Heart right ventricle (tissue), 16 donors: ENCODE measurements around the gene SELENOI. TPM values are rescaled to one million over a fixed set of nuclear protein-coding genes. Genes with fewer than 3 reads are reported as not detected.

Experiments used
- ATAC-seq, 8 donors: fragments of 200-7000 bp; cut with Tn5 transposase; one replicate each; pipeline ENCODE4 v1.9.1; 2020; ENCODE audit warnings: mild to moderate bottlenecking in 8 of 8, moderate library complexity in 8 of 8, moderate number of reproducible peaks in 1 of 8
- DNase-seq, 2 donors: peaks; one replicate each; pipeline ENCODE4 v3.0.0-alpha.2; 2020
- H3K27ac ChIP-seq, 10 donors: fragments of 200-600 bp; sonication (generic) in 2 of 10; one replicate each; pipeline versions ENCODE4 v1.5.0 to v1.8.0; 2020 to 2022; ENCODE audit warnings: mild to moderate bottlenecking in 3 of 10
- H3K27me3 ChIP-seq, 7 donors: fragments of 200-600 bp; one replicate each; pipeline ENCODE4 v1.8.0; 2021 to 2022; ENCODE audit warnings: mild to moderate bottlenecking in 2 of 7
- H3K36me3 ChIP-seq, 9 donors: fragments of 200-600 bp; sonication (generic) in 1 of 9; one replicate each; pipeline versions ENCODE4 v1.5.0 to v1.8.0; 2020 to 2022; ENCODE audit warnings: mild to moderate bottlenecking in 2 of 9
- H3K4me1 ChIP-seq, 9 donors: fragments of 200-600 bp; sonication (generic) in 1 of 9; one replicate each; pipeline versions ENCODE4 v1.5.0 to v1.8.0; 2020 to 2022; ENCODE audit warnings: mild to moderate bottlenecking in 4 of 9
- H3K4me3 ChIP-seq, 10 donors: fragments of 200-600 bp; sonication (generic) in 2 of 10; one replicate each; pipeline versions ENCODE4 v1.5.0 to v1.8.0; 2020 to 2022; ENCODE audit warnings: mild to moderate bottlenecking in 7 of 10, moderate library complexity in 2 of 10
- H3K9me3 ChIP-seq, 11 donors: fragments of 200-600 bp in 10 of 11; sonication (generic) in 2 of 11; one replicate each; pipeline versions ENCODE4 v1.5.0 to v1.8.0; 2013 to 2022; ENCODE audit warnings: mild to moderate bottlenecking in 2 of 11, control low read depth in 1 of 11, moderate library complexity in 1 of 11
- WGBS, 2 donors: extraction: QIAGEN DNeasy Blood & Tissue Kit; methylation state at CpG; one replicate each; pipeline ENCODE4 v1.1.7; 2013; ENCODE audit warnings: inconsistent platforms in 1 of 2; 5-methylcytosine and 5-hydroxymethylcytosine counted together
- intact Hi-C, 10 donors: fragments of 100-400 bp; cut with DNase I; formaldehyde crosslinking; loops; one replicate each; pipeline versions ENCODE4 v1.11.1 to v1.14.2; 2022
- polyA plus RNA-seq, 2 donors: library from polyadenylated mRNA; stranded (reverse); fragments of 200-250 nt; gene quantifications; one replicate each; pipeline ENCODE4 v1.2.3, GENCODE V29; 2013
- total RNA-seq, 10 donors: library from RNA; stranded (reverse); fragmentation: NEBNext Ultra II Directional in 3 of 10; extraction: Animal tissue kit (Norgen Biotek cat#: 25700) in 3 of 10; gene quantifications; one replicate each; pipeline versions ENCODE4 v1.2.1 to v1.2.4, GENCODE V29; 2021 to 2023
- TF ChIP-seq, protein P1 (sequence below), 9 donors: fragments of 200-600 bp; sonication (generic) in 2 of 9; IDR thresholded peaks; one replicate each; pipeline versions ENCODE4 v1.5.0 to v1.8.0; 2021 to 2022; ENCODE audit warnings: antibody characterized with exemption in 9 of 9, mild to moderate bottlenecking in 5 of 9, moderate library complexity in 1 of 9
- donor health status: Arrhythmogenic right ventricular cardiomyopathy.
- donor health status: ischemic (EF 13 %, LVEDD 7.1; RV severe dilation, severe dysfunction).
- donor health status: healthy with polysubstance abuse.
- donor health status: DM: no; HTN: yes; CAD: no.
- donor health status: DM: no; HTN: no; CAD: no.
- donor health status: ischemic (EF 25% LVEDD 6.9; RV normal size, moderate dysfunction).
- donor health status: ischemic (EF 25% LVEDD 5.7; RV mildly dilated, moderate dysfunction).
- donor health status: healthy.
- donor health status: DM: yes; HTN: yes; CAD: no.
- donor health status: Ischemic cardiomyopathy.
- donor health status: ischemic (EF 35%, LVEDD 5.7; RV mildly dilated, moderate dysfunction).
- donor health status: nonischemic (EF 11% LVEDD 7.7; RV severe dilation, severe dysfunction).
- donor health status: DM: yes; HTN: yes; CAD: no.
- donor health status: PGD.
- donor health status: ischemic (EF 29% LVEDD 5.4; RV normal size, mild dysfunction).
- donor health status: nonischemic (EF 23%, LVEDD 6.1; RV moderate dilation, normal function).

Gene SELENOI
- total and polyA plus RNA-seq, 12 donors: 2.4 to 15.8 (median 11.5) TPM

DNA sequence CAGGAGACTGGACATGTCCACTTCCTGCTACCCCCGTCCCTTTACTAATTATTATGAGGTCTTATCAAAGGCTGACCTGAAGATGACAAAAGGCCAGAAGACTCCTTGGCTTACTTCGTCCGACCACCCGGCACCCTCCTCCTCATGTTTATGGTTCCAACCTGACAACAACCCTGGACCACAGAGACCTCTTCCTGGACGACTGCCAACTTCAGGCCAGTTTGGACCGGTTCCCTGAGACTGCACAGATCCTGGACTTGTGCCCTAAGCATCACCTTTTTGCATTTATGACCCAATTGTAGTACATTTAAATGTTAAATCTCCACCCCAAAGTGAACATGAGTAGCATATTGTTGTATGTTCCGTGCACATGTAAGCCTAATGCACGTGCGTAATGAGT lies 61.6 kb downstream of the SELENOI start:
- WGBS, 2 donors: 56 to 59% methylated on average over 9 of the region's 9 CpGs
- intact Hi-C loops: no loop called here
- ATAC-seq: no peak

DNA sequence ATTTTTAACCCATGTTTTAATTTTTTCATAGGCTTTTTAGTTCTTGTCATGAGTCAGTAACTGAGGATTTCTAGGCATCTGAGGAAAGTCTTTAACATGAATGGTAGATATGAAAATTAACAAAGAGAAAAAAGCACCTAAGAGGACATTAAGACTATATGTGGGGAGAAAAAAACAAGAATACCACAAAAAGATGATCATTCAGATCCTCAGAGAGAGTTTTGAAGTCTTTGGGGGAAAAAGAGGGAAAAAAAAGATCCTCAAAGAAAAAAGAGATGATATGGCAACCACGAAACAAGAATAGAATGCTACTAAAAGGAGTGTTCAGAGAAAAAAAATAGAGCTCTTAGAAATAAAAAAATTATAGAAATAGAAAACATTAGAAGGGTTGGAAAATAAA lies 63.8 kb downstream of the SELENOI start:
- H3K4me3 ChIP-seq: no peak overlapping the region
- TF ChIP-seq, protein P1, sequence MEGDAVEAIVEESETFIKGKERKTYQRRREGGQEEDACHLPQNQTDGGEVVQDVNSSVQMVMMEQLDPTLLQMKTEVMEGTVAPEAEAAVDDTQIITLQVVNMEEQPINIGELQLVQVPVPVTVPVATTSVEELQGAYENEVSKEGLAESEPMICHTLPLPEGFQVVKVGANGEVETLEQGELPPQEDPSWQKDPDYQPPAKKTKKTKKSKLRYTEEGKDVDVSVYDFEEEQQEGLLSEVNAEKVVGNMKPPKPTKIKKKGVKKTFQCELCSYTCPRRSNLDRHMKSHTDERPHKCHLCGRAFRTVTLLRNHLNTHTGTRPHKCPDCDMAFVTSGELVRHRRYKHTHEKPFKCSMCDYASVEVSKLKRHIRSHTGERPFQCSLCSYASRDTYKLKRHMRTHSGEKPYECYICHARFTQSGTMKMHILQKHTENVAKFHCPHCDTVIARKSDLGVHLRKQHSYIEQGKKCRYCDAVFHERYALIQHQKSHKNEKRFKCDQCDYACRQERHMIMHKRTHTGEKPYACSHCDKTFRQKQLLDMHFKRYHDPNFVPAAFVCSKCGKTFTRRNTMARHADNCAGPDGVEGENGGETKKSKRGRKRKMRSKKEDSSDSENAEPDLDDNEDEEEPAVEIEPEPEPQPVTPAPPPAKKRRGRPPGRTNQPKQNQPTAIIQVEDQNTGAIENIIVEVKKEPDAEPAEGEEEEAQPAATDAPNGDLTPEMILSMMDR (IDR thresholded peaks at IDR 0.05): no peak
- peaks cover 0 to 11% (median 0%) of the 10 kb centered on the region in 7 donors for H3K27me3 ChIP-seq
- H3K4me1 ChIP-seq: no peaks in the 10 kb centered on the region
- intact Hi-C loops: no loop called here
- no peaks in the 10 kb centered on the region for H3K36me3 ChIP-seq
- DNase-seq (no peak), ATAC-seq (no peak)
- 39 to 81% methylated on average over 1 of the region's 1 CpG for WGBS, 2 donors
- no peaks in the 10 kb centered on the region for H3K9me3 ChIP-seq
- H3K27ac ChIP-seq: no peak overlapping the region

More for the DNA sequence above, 61.6 kb downstream of the SELENOI start:
- Histone ChIP-seq H3K9me3 (no peaks in the 10 kb centered on the region), H3K4me3 (no peak overlapping the region), H3K27me3 (peaks cover 0 to 11% (median 2%) of the 10 kb centered on the region in 7 donors), H3K27ac (no peak overlapping the region), H3K4me1 (no peaks in the 10 kb centered on the region), H3K36me3 (no peaks in the 10 kb centered on the region)
- DNase-seq: no peak
- TF ChIP-seq, protein P1 (IDR thresholded peaks at IDR 0.05): no peak

DNA sequence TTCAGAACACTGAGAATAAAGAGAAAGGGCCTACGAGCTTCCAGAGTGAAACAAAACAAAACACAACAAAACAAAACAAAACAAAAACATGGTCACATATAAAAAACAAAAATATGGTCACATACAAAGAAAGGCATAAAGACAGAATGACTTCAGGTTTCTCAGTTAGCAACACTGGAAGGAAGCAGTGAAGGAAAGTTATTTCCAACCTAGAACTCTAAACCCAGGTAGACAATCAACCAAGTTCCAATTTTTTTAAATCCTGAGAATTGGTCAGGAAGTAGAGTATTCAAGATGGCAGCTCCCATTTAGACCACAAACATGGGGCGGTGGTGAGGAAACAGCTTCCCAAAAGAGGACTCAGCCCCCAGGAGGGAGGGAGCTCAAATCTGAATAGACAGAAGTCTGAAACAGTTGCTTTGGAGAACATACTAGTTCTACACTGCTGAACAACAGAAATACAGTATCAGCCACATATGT lies 64.9 kb downstream of the SELENOI start:
- peaks cover 0 to 11% (median 0%) of the 10 kb centered on the region in 7 donors for H3K27me3 ChIP-seq
- H3K4me1 ChIP-seq: no peaks in the 10 kb centered on the region
- H3K27ac ChIP-seq: no peak overlapping the region
- WGBS, 2 donors: 84 to 88% methylated on average over 2 of the region's 2 CpGs
- no peaks in the 10 kb centered on the region for H3K9me3 ChIP-seq
- DNase-seq: no peak
- intact Hi-C loops: no loop called here
- no peaks in the 10 kb centered on the region for H3K36me3 ChIP-seq
- no peak for ATAC-seq
- TF ChIP-seq, protein P1 (IDR thresholded peaks at IDR 0.05): no peak
- no peak overlapping the region for H3K4me3 ChIP-seq

DNA sequence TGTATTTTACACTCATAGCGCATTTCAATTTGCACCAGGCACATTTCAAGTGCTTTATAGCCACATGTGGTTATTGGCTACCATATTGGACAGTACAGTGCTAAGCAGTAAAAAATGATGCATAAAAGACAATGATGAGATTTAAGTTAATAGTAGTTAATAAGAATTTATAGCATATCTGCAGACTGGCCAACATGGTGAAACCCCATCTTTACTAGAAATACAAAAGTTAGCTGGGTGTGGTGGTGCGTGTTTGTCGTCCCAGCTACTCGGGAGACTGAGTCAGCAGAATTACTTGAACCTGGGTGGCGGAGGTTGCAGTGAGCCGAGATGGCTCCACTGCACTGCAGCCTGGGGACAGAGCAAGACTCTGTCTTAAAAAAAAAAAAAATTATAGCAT lies 65.5 kb downstream of the SELENOI start:
- TF ChIP-seq, protein P1 (IDR thresholded peaks at IDR 0.05): no peak

More for the DNA sequence above, 65.5 kb downstream of the SELENOI start:
- DNase-seq: no peak
- intact Hi-C loops: no loop called here
- WGBS, 2 donors: 93 to 97% methylated on average over 6 of the region's 6 CpGs
- Histone ChIP-seq H3K9me3 (no peaks in the 10 kb centered on the region), H3K27ac (no peak overlapping the region), H3K27me3 (peaks cover 0 to 11% (median 0%) of the 10 kb centered on the region in 7 donors), H3K4me1 (no peaks in the 10 kb centered on the region), H3K4me3 (no peak overlapping the region), H3K36me3 (no peaks in the 10 kb centered on the region)
- no peak for ATAC-seq
